Panc1 (cell line): ENCODE measurements around the gene SLC34A3. TPM values are rescaled to one million over a fixed set of nuclear protein-coding genes. Genes with fewer than 3 reads are reported as not detected.

ENCODE experiments used
- ATAC-seq: fragments of 200-7000 bp; cut with Tn5 transposase; 2 replicates; pipeline ENCODE4 v1.9.1; 2020; ENCODE audit warnings: mild to moderate bottlenecking, moderate library complexity
- BruUV-seq: library from RNA; stranded (reverse); fragments of 400-500 nt; replicated peaks from 2 replicates; lab custom pipeline; 2021; lab: Mats Ljungman, UMichigan
- CTCF ChIA-PET: fragments of 300-600 bp; sonication (Branson Sonifier 250); formaldehyde crosslinking; loops from one replicate; lab custom pipeline; 2022; ENCODE audit warnings: antibody characterized with exemption; lab: Charles Lee
- POLR2A ChIA-PET: fragments of 300-600 bp; sonication (Branson Sonifier 250); formaldehyde crosslinking; loops from one replicate; lab custom pipeline; 2022; ENCODE audit warnings: antibody characterized with exemption; lab: Charles Lee
- DNase-seq: peaks from one replicate; pipeline ENCODE4 v3.0.0-alpha.2; 2010; ENCODE audit warnings: low read depth, low spot score
- H3K27ac ChIP-seq: 2 replicates; pipeline ENCODE4 v1.5.1; 2011; ENCODE audit warnings: mild to moderate bottlenecking, low read length, inconsistent platforms
- H3K27me3 ChIP-seq: fragments of 200-500 bp; sonication (Bioruptor generic); 2 replicates; pipeline ENCODE4 v1.6.0; 2014; ENCODE audit warnings: low read length, inconsistent platforms; ENCODE audit not compliant: control insufficient read depth, insufficient read depth
- H3K36me3 ChIP-seq: fragments of 200-500 bp; sonication (Bioruptor generic); 2 replicates; pipeline ENCODE4 v1.5.1; 2014; ENCODE audit warnings: inconsistent platforms, mild to moderate bottlenecking, low read length, moderate library complexity; ENCODE audit not compliant: control insufficient read depth, insufficient read depth
- H3K4me1 ChIP-seq: 2 replicates; pipeline ENCODE4 v1.5.1; 2011; ENCODE audit warnings: inconsistent platforms, mild to moderate bottlenecking, low read length, moderate library complexity; ENCODE audit not compliant: control insufficient read depth, insufficient read depth
- H3K4me3 ChIP-seq, 2 experiments: 2 replicates each; pipeline ENCODE4 v1.5.1; 2011 to 2012; ENCODE audit warnings: low read depth in 2 of 2, low read length in 2 of 2, mild to moderate bottlenecking in 2 of 2, inconsistent platforms in 1 of 2, moderate library complexity in 1 of 2
- H3K9me3 ChIP-seq: fragments of 200-500 bp; sonication (Bioruptor generic); 2 replicates; pipeline ENCODE4 v1.5.1; 2014; ENCODE audit warnings: low read depth, mild to moderate bottlenecking, inconsistent platforms, low read length, moderate library complexity; ENCODE audit not compliant: control insufficient read depth, insufficient read depth
- POLR2AphosphoS5 ChIP-seq: IDR thresholded peaks from 2 replicates; pipeline ENCODE4 v1.6.1; 2012; ENCODE audit warnings: mild to moderate bottlenecking, low read depth, low read length, moderate library complexity
- SIN3A ChIP-seq: IDR thresholded peaks from 2 replicates; pipeline ENCODE4 v1.6.1; 2012; ENCODE audit warnings: low read depth, mild to moderate bottlenecking, low read length, moderate library complexity, borderline replicate concordance; ENCODE audit not compliant: insufficient read depth
- TCF7L2 ChIP-seq: IDR thresholded peaks from 2 replicates; pipeline ENCODE4 v1.6.1; 2011; ENCODE audit warnings: mild to moderate bottlenecking, low read depth, low read length, inconsistent platforms
- in situ Hi-C: cut with HindIII; loops from 2 replicates; pipeline ENCODE4 v1.10.0; 2016; ENCODE audit warnings: low sequenced_read_pairs, low pct_unique_long_range_greater_than_20kb
- intact Hi-C: fragments of 100-400 bp; cut with micrococcal nuclease; formaldehyde crosslinking; loops from one replicate; pipeline ENCODE4 v1.10.0; 2022; ENCODE audit not compliant: unreplicated experiment
- total RNA-seq: library from RNA; stranded (reverse); gene quantifications from one replicate; pipeline ENCODE4 v1.2.1, GENCODE V29; 2021; ENCODE audit not compliant: unreplicated experiment
- TF ChIP-seq, protein P1 (sequence below), 2 experiments: IDR thresholded peaks; 2 replicates each; pipeline ENCODE4 v1.6.1; 2011 to 2012; ENCODE audit warnings: low read depth in 2 of 2, control low read depth in 1 of 2, low read length in 1 of 2, mild to moderate bottlenecking in 1 of 2, moderate library complexity in 1 of 2; ENCODE audit not compliant: insufficient read depth in 1 of 2
- TF ChIP-seq, protein P2 (sequence below): fragments of 450-650 bp; IDR thresholded peaks from 2 replicates; pipeline ENCODE4 v1.5.1; 2017; ENCODE audit warnings: mild to moderate bottlenecking

SLC34A3 gene
- total RNA-seq, 1 experiment from 2014 or later: not detected

DNA sequence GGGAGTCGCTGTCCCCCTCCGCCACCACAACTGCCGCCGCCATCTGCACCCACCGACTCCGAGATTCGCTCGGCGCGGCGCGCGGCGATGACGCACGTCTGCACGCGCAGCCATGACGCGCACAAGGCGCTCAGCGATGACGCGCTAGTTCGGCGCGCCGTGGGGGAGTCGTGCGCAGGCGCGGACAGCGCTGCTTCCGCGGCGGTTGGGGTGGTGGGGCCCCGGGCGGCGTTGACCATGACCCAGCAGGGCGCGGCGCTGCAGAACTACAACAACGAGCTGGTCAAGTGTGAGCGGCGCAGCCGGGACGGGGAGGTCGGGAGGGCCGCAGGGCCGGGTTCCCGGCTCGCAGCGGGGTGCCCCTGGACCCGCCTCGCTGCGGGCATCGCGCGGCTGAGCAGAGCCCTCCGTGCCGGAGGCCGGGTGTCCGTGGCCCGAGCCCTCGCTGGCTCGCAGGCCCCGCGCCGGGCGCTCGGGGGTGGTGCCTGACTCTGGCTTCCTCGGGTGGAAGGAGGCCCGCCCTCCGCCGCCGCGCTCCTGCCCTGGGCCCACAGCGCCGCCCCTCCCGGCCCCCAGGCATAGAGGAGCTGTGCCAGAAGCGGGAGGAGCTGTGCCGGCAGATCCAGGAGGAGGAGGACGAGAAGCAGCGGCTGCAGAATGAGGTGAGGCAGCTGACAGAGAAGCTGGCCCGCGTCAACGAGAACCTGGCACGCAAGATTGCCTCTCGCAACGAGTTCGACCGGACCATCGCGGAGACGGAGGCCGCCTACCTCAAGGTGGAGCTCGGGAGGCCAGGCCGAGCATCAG lies 42.0 kb upstream of the SLC34A3 start, which contains the start of the genes ANAPC2 and SSNA1:
Gene ANAPC2 (minus strand): TSS at position 71 of the 807 bp plus-strand sequence. CDS start 28 bp downstream, at position 43.
Gene SSNA1 (plus strand): TSS at position 187 of the 807 bp plus-strand sequence. CDS start 51 bp downstream, at position 238.
- ATAC-seq: peak; percentile 88
- in situ Hi-C loops: no loop called here
- DNase-seq: peak; percentile 55
- POLR2A ChIA-PET: interaction anchor here (0.6 kb wide), 1 partner anchor 13 kb away, joined by 3 read pairs; no protein-coding TSS in a partner anchor
- CTCF ChIA-PET: interaction anchor here (1.1 to 1.2 kb wide), 2 partner anchors 10 to 14 kb away, joined by 3 to 4 read pairs; no protein-coding TSS in a partner anchor
- no peaks in the 10 kb centered on the region for H3K27me3 ChIP-seq
- H3K9me3 ChIP-seq: no peaks in the 10 kb centered on the region
- H3K36me3 ChIP-seq: no peaks in the 10 kb centered on the region; the same call in 1 of the 2 replicates
- H3K27ac ChIP-seq: peak within 1 kb of the TSS; percentile 74
- H3K4me1 ChIP-seq: peaks cover 28% of the 10 kb centered on the region
- intact Hi-C loops: no loop called here
- H3K4me3 ChIP-seq: peak within 1 kb of the TSS; percentile 88 to 89
- TSS peak; percentile 98 for BruUV-seq
- peak; percentile 89 for TF ChIP-seq POLR2AphosphoS5
- no peak for TF ChIP-seq TCF7L2
- TF ChIP-seq, protein P1, sequence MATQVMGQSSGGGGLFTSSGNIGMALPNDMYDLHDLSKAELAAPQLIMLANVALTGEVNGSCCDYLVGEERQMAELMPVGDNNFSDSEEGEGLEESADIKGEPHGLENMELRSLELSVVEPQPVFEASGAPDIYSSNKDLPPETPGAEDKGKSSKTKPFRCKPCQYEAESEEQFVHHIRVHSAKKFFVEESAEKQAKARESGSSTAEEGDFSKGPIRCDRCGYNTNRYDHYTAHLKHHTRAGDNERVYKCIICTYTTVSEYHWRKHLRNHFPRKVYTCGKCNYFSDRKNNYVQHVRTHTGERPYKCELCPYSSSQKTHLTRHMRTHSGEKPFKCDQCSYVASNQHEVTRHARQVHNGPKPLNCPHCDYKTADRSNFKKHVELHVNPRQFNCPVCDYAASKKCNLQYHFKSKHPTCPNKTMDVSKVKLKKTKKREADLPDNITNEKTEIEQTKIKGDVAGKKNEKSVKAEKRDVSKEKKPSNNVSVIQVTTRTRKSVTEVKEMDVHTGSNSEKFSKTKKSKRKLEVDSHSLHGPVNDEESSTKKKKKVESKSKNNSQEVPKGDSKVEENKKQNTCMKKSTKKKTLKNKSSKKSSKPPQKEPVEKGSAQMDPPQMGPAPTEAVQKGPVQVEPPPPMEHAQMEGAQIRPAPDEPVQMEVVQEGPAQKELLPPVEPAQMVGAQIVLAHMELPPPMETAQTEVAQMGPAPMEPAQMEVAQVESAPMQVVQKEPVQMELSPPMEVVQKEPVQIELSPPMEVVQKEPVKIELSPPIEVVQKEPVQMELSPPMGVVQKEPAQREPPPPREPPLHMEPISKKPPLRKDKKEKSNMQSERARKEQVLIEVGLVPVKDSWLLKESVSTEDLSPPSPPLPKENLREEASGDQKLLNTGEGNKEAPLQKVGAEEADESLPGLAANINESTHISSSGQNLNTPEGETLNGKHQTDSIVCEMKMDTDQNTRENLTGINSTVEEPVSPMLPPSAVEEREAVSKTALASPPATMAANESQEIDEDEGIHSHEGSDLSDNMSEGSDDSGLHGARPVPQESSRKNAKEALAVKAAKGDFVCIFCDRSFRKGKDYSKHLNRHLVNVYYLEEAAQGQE (IDR thresholded peaks at IDR 0.05; ENCODE audit: insufficient read depth in 1 of 2, low read depth in 2 of 2, low read length in 1 of 2): 0 out of 4 replicates have a peak, but pooled peaks of 1 of the 2 experiments have one; percentile 54
- peak; percentile 84; the same call in 1 of the 2 replicates for TF ChIP-seq SIN3A
- TF ChIP-seq, protein P2, sequence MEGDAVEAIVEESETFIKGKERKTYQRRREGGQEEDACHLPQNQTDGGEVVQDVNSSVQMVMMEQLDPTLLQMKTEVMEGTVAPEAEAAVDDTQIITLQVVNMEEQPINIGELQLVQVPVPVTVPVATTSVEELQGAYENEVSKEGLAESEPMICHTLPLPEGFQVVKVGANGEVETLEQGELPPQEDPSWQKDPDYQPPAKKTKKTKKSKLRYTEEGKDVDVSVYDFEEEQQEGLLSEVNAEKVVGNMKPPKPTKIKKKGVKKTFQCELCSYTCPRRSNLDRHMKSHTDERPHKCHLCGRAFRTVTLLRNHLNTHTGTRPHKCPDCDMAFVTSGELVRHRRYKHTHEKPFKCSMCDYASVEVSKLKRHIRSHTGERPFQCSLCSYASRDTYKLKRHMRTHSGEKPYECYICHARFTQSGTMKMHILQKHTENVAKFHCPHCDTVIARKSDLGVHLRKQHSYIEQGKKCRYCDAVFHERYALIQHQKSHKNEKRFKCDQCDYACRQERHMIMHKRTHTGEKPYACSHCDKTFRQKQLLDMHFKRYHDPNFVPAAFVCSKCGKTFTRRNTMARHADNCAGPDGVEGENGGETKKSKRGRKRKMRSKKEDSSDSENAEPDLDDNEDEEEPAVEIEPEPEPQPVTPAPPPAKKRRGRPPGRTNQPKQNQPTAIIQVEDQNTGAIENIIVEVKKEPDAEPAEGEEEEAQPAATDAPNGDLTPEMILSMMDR: peak; percentile 60; the same call in 1 of the 2 replicates

DNA sequence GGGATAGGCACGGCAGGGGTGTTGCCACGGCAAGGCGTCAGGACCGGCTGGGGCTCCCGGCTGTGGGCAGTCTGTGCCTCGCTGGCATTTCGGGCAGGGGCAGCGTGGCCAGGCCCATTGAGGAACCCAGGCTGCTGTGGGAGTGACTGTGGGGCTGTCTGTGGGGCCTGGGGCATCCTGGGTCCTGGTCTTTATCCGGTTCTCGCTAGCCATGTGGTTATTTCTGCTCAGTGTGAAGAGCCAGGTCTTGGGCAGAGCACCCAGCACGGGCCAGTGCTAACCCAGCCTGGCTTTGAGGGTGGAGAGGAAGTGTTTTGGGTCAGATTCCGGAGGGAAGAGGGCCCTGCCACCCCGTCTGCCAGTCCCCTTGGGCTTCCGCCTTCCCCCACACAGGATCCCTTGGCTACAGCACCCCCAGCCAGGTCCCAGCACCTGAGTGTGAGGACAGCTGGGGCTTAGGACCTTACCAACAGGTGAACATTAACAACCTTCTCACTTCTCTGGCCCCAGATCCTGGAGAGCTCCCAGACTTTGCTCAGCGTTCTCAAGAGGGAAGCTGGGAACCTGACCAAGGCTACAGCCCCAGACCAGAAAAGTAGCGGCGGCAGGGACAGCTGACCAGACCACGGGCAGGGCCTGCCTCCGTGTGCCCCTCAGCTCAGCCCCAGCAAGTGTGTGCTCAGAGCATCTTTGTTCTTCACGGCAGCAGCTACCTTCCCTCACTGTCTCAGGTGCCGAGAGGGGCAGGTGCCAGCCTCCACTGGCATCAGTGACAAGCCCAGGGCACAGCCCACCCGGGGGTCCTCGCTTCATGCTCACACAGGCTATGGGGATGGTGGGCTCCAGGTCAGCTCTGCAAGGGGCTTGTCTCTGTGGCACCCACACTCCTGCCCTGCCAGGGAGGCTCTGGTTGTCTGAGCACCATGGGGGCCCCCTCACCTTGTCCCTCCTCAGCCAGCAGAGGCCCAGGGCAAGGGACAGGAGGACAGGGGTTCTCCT lies 41.1 kb upstream of the SLC34A3 start:
- CTCF ChIA-PET: interaction anchor here (1.1 to 1.2 kb wide), 2 partner anchors 9 to 13 kb away, joined by 3 to 4 read pairs; no protein-coding TSS in a partner anchor

More for the DNA sequence above, 41.1 kb upstream of the SLC34A3 start:
- TF ChIP-seq, protein P2: peak; percentile 28; the same call in 1 of the 2 replicates
- no peak for TF ChIP-seq SIN3A
- Histone ChIP-seq H3K4me3 (peak overlapping the region; percentile 88 to 89), H3K4me1 (peaks cover 31% of the 10 kb centered on the region), H3K27me3 (no peaks in the 10 kb centered on the region), H3K9me3 (no peaks in the 10 kb centered on the region), H3K27ac (peak overlapping the region; percentile 74), H3K36me3 (no peaks in the 10 kb centered on the region; the same call in 1 of the 2 replicates)
- DNase-seq (no peak), ATAC-seq (no peak; the same call in 1 of the 2 replicates)
- POLR2A ChIA-PET: interaction anchor here (0.6 kb wide), 1 partner anchor 12 kb away, joined by 3 read pairs; no protein-coding TSS in a partner anchor
- in situ Hi-C loops: no loop called here
- intact Hi-C loops: no loop called here
- BruUV-seq: no TSS peak
